Hepatocyte (in vitro differentiated cells): ENCODE measurements around the gene HRH1. TPM values are rescaled to one million over a fixed set of nuclear protein-coding genes. Genes with fewer than 3 reads are reported as not detected.

Source experiments
- DNase-seq: peaks from one replicate; pipeline ENCODE4 v3.0.0-alpha.2; 2016; ENCODE audit warnings: low spot score
- H2AFZ ChIP-seq: fragments of 200-600 bp; sonication (generic); 2 replicates; pipeline ENCODE4 v1.6.0; 2016; ENCODE audit warnings: antibody characterized with exemption, mild to moderate bottlenecking
- H3K27ac ChIP-seq: fragments of 200-600 bp; sonication (generic); 2 replicates; pipeline ENCODE4 v1.5.1; 2016; ENCODE audit warnings: mild to moderate bottlenecking
- H3K27me3 ChIP-seq: fragments of 200-600 bp; sonication (generic); 2 replicates; pipeline ENCODE4 v1.6.1; 2016
- H3K36me3 ChIP-seq: fragments of 200-600 bp; sonication (generic); replicated peaks from 2 replicates; pipeline ENCODE4 v1.5.1; 2016; ENCODE audit warnings: low read depth; ENCODE audit not compliant: insufficient read depth
- H3K4me1 ChIP-seq: fragments of 200-600 bp; sonication (generic); 2 replicates; pipeline ENCODE4 v1.5.1; 2016; ENCODE audit warnings: mild to moderate bottlenecking, moderate library complexity; ENCODE audit not compliant: insufficient read depth
- H3K4me2 ChIP-seq: fragments of 200-600 bp; sonication (generic); 2 replicates; pipeline ENCODE4 v1.6.0; 2016
- H3K4me3 ChIP-seq: fragments of 200-600 bp; sonication (generic); 2 replicates; pipeline ENCODE4 v1.5.1; 2016; ENCODE audit warnings: mild to moderate bottlenecking
- H3K79me2 ChIP-seq: fragments of 200-600 bp; sonication (generic); 2 replicates; pipeline ENCODE4 v1.6.0; 2017; ENCODE audit warnings: mild to moderate bottlenecking
- H3K9me2 ChIP-seq: fragments of 200-600 bp; sonication (generic); replicated peaks from 2 replicates; pipeline ENCODE4 v1.6.0; 2017; ENCODE audit warnings: mild to moderate bottlenecking; ENCODE audit not compliant: insufficient read depth
- H3K9me3 ChIP-seq: fragments of 200-600 bp; sonication (generic); 2 replicates; pipeline ENCODE4 v1.5.1; 2016; ENCODE audit warnings: low read depth, mild to moderate bottlenecking
- H4K20me1 ChIP-seq: fragments of 200-600 bp; sonication (generic); 2 replicates; pipeline ENCODE4 v1.6.0; 2016; ENCODE audit warnings: mild to moderate bottlenecking; ENCODE audit not compliant: insufficient read depth, poor library complexity, severe bottlenecking
- EZH2 ChIP-seq: fragments of 200-600 bp; sonication (generic); IDR thresholded peaks from 2 replicates; pipeline ENCODE4 v1.6.1; 2016; ENCODE audit warnings: antibody characterized with exemption, mild to moderate bottlenecking, borderline replicate concordance
- EZH2phosphoT487 ChIP-seq: fragments of 200-600 bp; sonication (generic); IDR thresholded peaks from one replicate; pipeline ENCODE4 v1.6.1; 2018; ENCODE audit warnings: antibody characterized with exemption, mild to moderate bottlenecking, low read depth, moderate library complexity; ENCODE audit not compliant: unreplicated experiment, severe bottlenecking
- WGBS: methylation state at CpG from one replicate; pipeline ENCODE4 v1.1.6; 2016; ENCODE audit warnings: low lambda C conversion rate; ENCODE audit errors: missing lambda C conversion rate; 5-methylcytosine and 5-hydroxymethylcytosine counted together
- polyA plus RNA-seq: library from polyadenylated mRNA; unstranded; fragments of >200 nt; fragmentation: Nextera tagmentation; extraction: Ambion mirVana; gene quantifications from 2 replicates; pipeline ENCODE4 v1.2.1, GENCODE V29; 2016
- total RNA-seq: library from RNA; depleted of rRNA; stranded (reverse); fragments of >200 nt; gene quantifications from 2 replicates; pipeline ENCODE4 v1.2.3, GENCODE V29; 2014
- TF ChIP-seq, protein P1 (sequence below): fragments of 200-600 bp; sonication (generic); IDR thresholded peaks from 2 replicates; pipeline ENCODE4 v1.5.1; 2016; ENCODE audit warnings: antibody characterized with exemption, mild to moderate bottlenecking; ENCODE audit not compliant: poor library complexity

Gene HRH1
- total and polyA plus RNA-seq, 2 experiments from 2014 or later = 3.3 to 5.1 TPM

GRCh38 chr3:11247362-11247761, 93.1 kb downstream of the HRH1 start:
- Histone ChIP-seq H3K27me3 (no peaks in the 10 kb centered on the region), H2AFZ (no peak overlapping the region), H3K9me2 (no peaks in the 10 kb centered on the region), H3K4me3 (no peak overlapping the region), H3K4me1 (no peaks in the 10 kb centered on the region), H3K79me2 (no peaks in the 10 kb centered on the region), H4K20me1 (no peaks in the 10 kb centered on the region), H3K4me2 (no peak overlapping the region), H3K9me3 (no peaks in the 10 kb centered on the region), H3K27ac (no peak overlapping the region), H3K36me3 (no peaks in the 10 kb centered on the region)
- no peak for DNase-seq
- 90% methylated on average over 7 of the region's 8 CpGs for WGBS
- TF ChIP-seq, protein P1, sequence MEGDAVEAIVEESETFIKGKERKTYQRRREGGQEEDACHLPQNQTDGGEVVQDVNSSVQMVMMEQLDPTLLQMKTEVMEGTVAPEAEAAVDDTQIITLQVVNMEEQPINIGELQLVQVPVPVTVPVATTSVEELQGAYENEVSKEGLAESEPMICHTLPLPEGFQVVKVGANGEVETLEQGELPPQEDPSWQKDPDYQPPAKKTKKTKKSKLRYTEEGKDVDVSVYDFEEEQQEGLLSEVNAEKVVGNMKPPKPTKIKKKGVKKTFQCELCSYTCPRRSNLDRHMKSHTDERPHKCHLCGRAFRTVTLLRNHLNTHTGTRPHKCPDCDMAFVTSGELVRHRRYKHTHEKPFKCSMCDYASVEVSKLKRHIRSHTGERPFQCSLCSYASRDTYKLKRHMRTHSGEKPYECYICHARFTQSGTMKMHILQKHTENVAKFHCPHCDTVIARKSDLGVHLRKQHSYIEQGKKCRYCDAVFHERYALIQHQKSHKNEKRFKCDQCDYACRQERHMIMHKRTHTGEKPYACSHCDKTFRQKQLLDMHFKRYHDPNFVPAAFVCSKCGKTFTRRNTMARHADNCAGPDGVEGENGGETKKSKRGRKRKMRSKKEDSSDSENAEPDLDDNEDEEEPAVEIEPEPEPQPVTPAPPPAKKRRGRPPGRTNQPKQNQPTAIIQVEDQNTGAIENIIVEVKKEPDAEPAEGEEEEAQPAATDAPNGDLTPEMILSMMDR = no peak
- TF ChIP-seq EZH2phosphoT487 = no peak
- TF ChIP-seq EZH2 = no peak

DNA sequence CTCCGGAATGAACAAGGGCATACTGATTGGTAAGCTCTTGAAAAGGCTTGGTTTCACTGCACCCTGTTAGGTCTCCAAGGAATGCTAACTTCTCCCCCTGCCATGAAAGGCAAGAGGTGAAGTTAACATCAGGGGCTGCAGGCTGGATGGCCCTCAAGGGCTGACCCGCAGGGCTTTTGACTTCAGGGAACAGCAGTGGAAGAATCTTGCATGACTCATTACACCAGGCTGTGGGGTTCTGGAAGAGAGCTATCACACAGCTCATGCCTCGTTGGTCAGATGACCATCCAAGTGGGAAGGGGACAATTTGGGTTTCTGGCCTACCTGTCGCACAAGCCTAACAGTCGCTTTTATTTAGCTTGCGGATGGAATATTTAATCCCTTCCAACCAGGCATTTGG, 94.3 kb downstream of the HRH1 start:
- no peaks in the 10 kb centered on the region for H3K36me3 ChIP-seq
- H4K20me1 ChIP-seq = no peaks in the 10 kb centered on the region
- TF ChIP-seq, protein P1 = no peak
- H3K79me2 ChIP-seq = no peaks in the 10 kb centered on the region
- no peaks in the 10 kb centered on the region for H3K9me3 ChIP-seq
- no peak overlapping the region for H3K27ac ChIP-seq
- no peaks in the 10 kb centered on the region for H3K4me1 ChIP-seq
- no peaks in the 10 kb centered on the region for H3K27me3 ChIP-seq
- DNase-seq = no peak
- H3K9me2 ChIP-seq = no peaks in the 10 kb centered on the region
- H3K4me3 ChIP-seq = no peak overlapping the region
- H3K4me2 ChIP-seq = no peak overlapping the region
- WGBS = 86% methylated on average over 6 of the region's 6 CpGs
- H2AFZ ChIP-seq = no peak overlapping the region

DNA sequence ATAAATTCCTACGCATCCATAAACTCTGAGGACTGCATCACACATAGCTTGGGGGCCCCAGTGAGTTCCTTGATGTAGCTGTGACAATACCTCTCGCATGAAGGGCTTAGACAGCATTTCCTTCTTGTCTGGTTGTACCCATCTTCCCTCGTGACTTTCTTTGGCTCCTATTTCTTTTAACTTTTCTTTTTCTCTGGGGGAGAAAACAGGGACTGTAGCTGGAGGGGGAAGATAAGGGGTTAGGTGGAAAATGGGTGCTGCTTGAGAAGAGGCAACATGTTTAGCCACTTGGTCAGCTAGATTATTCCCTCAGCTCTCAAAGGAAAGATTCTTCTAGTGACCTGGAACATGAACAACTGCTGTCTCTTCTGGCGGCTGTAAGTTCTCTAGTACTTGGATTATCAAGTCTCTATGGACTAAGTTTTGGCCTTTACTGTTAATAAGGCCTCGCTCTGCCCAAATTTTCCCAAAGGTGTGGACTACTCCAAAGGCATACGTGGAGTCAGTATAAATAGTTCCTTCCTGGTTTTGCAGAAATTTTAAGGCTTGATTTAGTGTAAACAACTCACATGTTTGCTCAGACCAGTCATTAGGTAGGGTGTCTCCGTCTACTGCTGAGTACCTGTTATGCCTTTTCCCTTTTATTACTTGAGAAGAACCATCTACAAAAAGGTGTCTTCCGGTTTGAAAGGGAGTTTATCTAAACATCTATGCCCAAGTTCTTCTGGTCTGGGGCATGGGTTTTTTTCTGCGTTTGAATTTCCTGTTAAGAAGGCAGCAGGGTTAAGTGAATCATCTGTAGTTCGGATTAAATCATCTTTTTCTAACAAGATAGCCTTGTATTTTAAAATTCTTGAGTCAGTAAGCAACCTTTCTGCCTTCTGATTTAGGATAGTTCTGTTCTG, 96.9 kb downstream of the HRH1 start:
- no peak for DNase-seq
- Histone ChIP-seq H2AFZ (no peak overlapping the region), H3K4me3 (no peak overlapping the region), H3K27me3 (no peaks in the 10 kb centered on the region), H3K79me2 (no peaks in the 10 kb centered on the region), H3K36me3 (no peaks in the 10 kb centered on the region), H3K9me3 (no peaks in the 10 kb centered on the region), H3K4me2 (no peak overlapping the region), H4K20me1 (no peaks in the 10 kb centered on the region), H3K27ac (peak overlapping the region; percentile 43), H3K9me2 (no peaks in the 10 kb centered on the region), H3K4me1 (no peaks in the 10 kb centered on the region)
- whole genome bisulfite sequencing = 70% methylated on average over 10 of the region's 10 CpGs
- TF ChIP-seq, protein P1 = no peak
- no peak for TF ChIP-seq EZH2phosphoT487

DNA sequence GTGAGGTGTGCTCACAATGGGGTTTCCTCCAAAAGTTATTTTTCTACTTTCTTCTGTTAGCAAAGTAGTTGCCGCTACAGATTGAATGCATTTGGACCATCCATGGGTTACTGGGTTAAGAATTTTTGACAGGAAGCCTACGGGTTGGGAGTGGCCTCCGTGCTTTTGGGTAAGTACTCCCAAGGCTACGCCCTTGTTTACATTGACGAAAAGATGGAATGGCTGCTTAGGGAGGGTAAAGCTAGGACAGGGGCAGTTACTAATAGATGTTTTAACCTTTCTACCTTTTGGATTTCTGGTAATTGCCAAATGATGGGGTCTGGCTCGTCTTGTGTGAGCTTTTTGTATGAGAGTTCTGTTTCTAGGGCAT, 97.5 kb downstream of the HRH1 start:
- H3K4me1 ChIP-seq = no peaks in the 10 kb centered on the region
- no peak overlapping the region for H2AFZ ChIP-seq
- H3K4me3 ChIP-seq = no peak overlapping the region
- no peaks in the 10 kb centered on the region for H3K36me3 ChIP-seq
- no peak overlapping the region for H3K27ac ChIP-seq
- no peak for TF ChIP-seq EZH2
- TF ChIP-seq EZH2phosphoT487 = no peak
- TF ChIP-seq, protein P1 = no peak
- 75% methylated on average over 6 of the region's 6 CpGs for WGBS
- no peaks in the 10 kb centered on the region for H3K79me2 ChIP-seq
- H3K9me3 ChIP-seq = no peaks in the 10 kb centered on the region
- no peak for DNase-seq
- no peaks in the 10 kb centered on the region for H3K9me2 ChIP-seq
- no peaks in the 10 kb centered on the region for H4K20me1 ChIP-seq
- no peak overlapping the region for H3K4me2 ChIP-seq
- H3K27me3 ChIP-seq = no peaks in the 10 kb centered on the region
